Measurements from ENCODE around the gene ZDHHC17.

ZDHHC17 gene

GRCh38 chr12:76811976-76812375 lies 48.1 kb downstream of the ZDHHC17 start:
- in situ Hi-C loops (cut with MboI; ENCODE audit: low pct_unique_long_range_greater_than_20kb, low sequenced_read_pairs, unreplicated experiment), result no loop called here
- DNase-seq (ENCODE audit: low spot score), result no peak
- TF ChIP-seq CTCF (IDR thresholded peaks at IDR 0.05; ENCODE audit: extremely low read depth, insufficient read depth, missing control alignments), result no peak

- in situ Hi-C loops (cut with MboI; ENCODE audit: low pct_unique_long_range_greater_than_20kb, low sequenced_read_pairs, unreplicated experiment), result no loop called here
- TF ChIP-seq CTCF (IDR thresholded peaks at IDR 0.05; ENCODE audit: extremely low read depth, insufficient read depth, missing control alignments), result no peak
- no peak for DNase-seq (ENCODE audit: low spot score)
Observed at GRCh38 chr12:76813265-76813664, 49.4 kb downstream of the ZDHHC17 start.

- no peak for TF ChIP-seq CTCF (IDR thresholded peaks at IDR 0.05; ENCODE audit: extremely low read depth, insufficient read depth, missing control alignments)
Observed at GRCh38 chr12:76813972-76814371, 50.1 kb downstream of the ZDHHC17 start.

GRCh38 chr12:76820888-76821482 lies 57.1 kb downstream of the ZDHHC17 start:
- peak; percentile 28 for TF ChIP-seq CTCF (IDR thresholded peaks at IDR 0.05; ENCODE audit: extremely low read depth, insufficient read depth, missing control alignments)
- DNase-seq (ENCODE audit: low spot score), result no peak
- in situ Hi-C loops (cut with MboI; ENCODE audit: low pct_unique_long_range_greater_than_20kb, low sequenced_read_pairs, unreplicated experiment), result no loop called here

More at GRCh38 chr12:76813972-76814371, 50.1 kb downstream of the ZDHHC17 start:
- in situ Hi-C loops (cut with MboI; ENCODE audit: low pct_unique_long_range_greater_than_20kb, low sequenced_read_pairs, unreplicated experiment), result no loop called here
- no peak for DNase-seq (ENCODE audit: low spot score)

- no peak for DNase-seq (ENCODE audit: low spot score)
- in situ Hi-C loops (cut with MboI; ENCODE audit: low pct_unique_long_range_greater_than_20kb, low sequenced_read_pairs, unreplicated experiment), result no loop called here
- TF ChIP-seq CTCF (IDR thresholded peaks at IDR 0.05; ENCODE audit: extremely low read depth, insufficient read depth, missing control alignments), result no peak
Observed at GRCh38 chr12:76830436-76830835, 66.5 kb downstream of the ZDHHC17 start.

GRCh38 chr12:76836633-76837032 lies 72.7 kb downstream of the ZDHHC17 start:
- DNase-seq (ENCODE audit: low spot score), result no peak
- in situ Hi-C loops (cut with MboI; ENCODE audit: low pct_unique_long_range_greater_than_20kb, low sequenced_read_pairs, unreplicated experiment), result no loop called here
- no peak for TF ChIP-seq CTCF (IDR thresholded peaks at IDR 0.05; ENCODE audit: extremely low read depth, insufficient read depth, missing control alignments)

Measured in GM13977 (cell line).